HG03432 (cell line): ENCODE data around the gene RGR.
"Not testable (repeated sequence)": the region's sequence is repeated elsewhere in the genome, so short reads cannot be mapped to it uniquely, and the experiment has no call there.

ENCODE experiments used
- ATAC-seq: cut with Tn5 transposase; IDR thresholded peaks from one replicate; pipeline ENCODE4 v1.9.1; 2021; ENCODE audit warnings: mild to moderate bottlenecking, moderate library complexity; ENCODE audit not compliant: unreplicated experiment

The RGR gene

DNA sequence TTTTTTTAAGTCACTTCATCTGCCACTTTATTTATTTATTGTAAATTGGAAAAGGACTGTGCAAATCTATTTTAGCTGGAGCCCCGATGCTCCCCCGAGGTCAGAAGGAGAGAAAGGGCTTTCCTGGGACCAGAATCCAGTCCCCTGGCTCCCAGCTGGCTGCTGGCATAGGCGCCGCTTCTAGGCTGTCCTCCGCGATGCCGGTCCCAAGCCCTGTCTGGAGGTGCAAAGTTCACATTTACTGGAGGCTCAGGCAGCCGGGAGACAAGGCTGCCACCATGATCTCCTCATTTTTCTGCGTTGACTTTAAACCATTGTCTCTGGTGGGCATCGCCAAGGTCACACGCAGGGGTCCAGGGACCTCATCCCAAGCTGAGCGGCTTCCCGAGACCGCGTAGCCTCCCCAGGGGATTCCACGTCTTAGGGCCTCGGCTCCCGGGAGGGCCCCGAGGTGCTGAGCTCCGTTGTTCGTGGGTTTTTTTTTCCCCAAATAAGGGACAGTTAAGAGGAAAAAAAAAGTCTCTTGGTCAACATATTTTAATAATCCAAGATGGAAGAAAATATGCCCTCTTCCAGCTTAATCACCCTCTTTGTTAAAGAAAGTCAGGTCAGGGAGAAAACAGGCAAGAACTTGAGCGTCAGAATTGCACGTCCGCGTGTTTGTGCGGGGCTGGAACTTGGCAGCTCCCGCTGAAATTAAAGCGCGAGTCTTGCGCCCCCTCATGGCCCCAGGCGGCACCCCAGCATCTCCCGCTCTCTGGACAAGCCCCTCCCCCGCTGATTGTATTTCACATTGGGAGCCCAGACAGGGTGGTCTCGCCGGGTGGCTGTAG is 11.9 kb downstream of the RGR start:
- peak; percentile 79 for ATAC-seq

DNA sequence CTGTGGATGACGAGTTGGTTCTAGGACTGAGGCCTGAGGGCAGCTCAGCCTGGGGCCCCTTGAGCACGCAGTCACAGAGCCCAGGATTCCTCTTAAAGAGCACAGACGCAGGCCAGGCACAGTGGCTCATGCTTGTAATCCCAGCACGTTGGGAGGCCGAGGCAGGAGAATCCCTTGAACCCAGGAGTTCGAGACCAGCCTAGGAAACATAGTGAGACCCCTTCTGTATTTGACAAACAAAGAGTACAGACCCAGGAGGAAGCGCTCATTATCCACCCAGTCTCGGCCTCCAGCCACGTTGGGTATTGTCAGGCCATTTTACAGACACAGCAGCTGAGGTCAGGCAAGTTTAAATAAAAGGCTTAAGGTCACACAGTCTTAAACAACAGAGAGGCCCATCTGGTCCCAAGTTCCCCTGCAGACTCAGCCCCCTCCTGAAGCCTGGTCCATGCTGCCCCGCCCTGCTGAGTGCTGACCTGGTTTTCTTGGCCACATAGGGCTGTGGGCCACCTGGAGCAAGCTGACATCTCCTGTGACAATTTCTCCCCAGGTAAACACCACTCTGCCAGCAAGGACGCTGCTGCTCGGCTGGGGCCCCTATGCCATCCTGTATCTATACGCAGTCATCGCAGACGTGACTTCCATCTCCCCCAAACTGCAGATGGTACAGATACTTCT is 12.6 kb downstream of the RGR start:
- ATAC-seq = no peak

DNA sequence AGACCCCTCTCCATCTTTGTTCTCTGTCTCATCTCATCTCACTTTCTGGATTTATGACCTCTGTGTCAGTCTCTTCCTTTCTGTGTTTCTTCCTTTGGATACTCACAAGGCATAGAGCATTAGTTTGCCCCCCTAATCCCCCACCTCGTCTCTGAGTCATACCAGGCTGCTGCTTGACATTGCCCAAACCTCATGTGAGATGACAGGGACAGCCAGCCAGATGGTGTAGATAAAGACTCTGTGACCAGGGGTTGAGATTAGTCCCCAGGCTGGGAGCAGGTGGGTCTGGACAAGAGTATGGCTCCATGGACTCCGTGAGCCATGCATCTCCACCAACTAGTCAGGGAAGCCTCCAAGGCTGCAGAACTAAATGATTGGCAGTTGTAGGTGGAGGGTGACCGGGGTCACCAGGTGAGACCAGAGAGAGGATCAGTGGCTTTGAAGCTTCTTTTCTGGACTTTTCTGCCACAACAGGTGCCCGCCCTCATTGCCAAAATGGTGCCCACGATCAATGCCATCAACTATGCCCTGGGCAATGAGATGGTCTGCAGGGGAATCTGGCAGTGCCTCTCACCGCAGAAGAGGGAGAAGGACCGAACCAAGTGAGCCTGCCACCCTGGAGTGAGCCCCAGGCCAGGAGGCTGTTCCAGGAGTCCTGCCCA is 13.3 kb downstream of the RGR start:
- no peak for ATAC-seq

DNA sequence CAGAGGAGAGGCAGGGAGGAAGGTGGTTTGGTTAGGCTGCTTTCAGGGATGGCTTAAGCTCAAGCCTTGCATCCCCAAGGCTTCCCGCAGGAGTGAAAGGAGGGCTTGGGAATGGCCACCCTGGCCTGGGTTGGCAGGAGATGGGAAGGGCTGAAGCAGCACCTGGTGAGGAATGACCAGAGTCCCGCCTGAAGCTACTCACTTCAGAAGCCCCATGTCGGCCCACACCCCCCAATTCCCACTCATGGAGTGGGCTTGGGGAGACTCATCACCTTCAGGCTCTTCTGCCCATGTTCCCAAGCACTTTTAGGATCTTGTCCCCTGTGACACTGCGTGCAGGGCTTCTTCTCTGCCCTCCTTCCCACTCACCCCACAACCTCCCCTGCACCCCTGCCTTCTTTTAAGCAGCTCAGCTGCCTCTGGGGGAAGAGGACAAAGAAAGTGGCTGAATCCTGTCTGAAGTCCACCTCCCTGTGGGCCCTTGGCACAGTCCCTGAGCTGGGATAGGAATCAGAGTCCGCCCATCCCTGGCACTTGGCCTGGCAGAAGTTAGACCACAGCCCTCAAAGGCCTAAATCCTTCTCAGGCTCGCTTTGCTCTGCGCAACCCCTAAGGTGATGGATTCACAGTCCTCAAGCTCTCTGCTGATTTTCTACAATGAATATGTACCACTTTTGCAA is 16.5 kb downstream of the RGR start:
- ATAC-seq = no peak

DNA sequence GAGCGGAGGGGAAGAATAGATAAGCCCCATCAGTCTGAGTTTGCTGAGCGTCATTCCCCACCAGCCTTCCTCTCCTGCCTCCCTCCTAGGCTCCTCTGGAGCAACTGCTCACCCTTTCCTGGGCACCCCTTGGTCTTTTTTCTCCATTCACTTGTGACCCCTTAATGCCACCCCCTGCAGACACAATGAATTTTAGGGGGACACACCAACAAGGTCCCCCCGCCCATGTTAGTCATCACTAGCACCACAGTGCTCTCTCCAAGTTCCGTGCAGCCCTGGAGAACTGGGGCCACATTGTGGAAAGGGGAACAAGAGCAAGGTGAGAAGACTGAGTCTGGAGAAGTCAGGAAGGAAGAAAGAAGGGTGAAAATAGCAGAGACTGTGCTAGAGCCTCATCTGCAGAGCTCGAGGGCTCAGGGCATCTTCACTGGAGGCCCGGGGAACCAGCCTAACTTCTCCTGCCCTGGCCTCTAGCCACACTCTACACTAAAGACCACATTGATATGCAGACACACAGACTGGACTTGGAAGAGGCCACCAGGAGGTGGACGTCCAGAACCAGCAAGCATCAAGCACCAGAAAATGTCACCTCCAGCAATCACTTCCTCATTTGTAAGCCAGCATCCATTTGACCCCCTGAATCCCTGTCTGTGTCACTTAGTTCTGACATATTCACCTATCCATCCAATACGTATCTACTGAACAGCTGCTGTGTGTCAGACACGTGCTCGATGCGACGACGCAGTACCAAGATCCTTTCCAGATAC is 17.5 kb downstream of the RGR start:
- no peak for ATAC-seq

DNA sequence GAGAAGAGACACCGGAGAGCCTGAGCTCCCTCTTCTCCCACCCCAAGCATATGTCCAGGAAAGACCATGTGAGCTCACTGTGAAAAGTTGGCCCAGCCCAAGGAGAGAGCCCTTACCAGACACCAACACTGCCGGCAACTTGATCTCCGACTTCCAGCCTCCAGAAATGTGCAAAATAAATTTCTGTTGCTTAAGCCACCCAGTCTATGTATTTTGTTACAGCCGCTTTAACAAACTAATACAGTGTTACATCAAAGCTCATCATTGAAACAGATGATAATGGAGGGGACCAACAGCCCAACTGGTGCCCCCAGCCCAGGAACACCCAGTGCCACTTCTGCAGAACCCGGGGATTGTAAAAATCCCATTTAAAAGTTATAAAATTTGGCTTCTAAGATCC is 18.9 kb downstream of the RGR start:
- no peak for ATAC-seq

DNA sequence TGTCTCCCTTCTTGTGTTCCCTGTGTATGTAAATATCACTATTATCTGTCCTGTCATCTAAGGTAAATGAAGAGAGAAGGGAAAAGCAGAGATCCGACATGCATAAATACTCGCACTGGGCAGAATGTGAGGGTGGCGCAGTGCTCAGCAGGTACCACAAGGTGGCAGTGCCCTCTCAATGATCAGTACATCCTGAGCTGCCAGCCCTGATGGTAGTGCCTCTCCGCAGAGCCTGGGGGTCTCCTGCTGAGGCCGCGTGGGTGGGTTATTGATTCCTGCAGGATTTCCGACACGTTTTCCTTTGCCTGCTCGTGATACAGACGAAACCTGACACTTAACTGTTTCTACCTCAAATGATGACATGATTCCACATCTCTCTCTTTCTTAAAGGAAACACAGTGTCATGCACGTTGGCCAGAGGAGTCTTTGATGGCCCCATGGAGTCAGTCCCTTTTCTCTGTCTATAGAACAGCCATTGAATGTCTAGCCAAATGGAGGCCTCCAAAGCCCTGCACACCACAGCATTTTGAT is 19.8 kb downstream of the RGR start:
- ATAC-seq = peak; percentile 88

DNA sequence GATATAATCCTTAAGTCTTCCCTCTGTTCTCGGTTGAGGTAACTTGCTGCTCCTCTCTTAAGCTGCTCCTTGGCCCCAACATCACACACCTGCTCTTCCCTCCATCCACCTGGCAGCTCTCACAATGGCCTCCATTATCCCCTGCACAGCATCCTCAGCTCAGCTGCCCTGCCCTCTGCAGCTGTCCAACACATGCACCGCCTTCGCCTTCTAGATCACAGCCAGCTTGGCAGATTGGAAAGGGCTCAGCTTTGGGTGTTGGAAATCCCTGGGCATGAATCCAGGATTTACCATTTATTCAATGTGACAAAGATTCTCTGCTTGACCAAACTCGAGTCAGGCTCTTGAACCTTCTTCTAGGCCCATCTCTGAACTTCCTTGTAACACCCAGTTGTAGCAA is 20.6 kb downstream of the RGR start:
- ATAC-seq = no peak

DNA sequence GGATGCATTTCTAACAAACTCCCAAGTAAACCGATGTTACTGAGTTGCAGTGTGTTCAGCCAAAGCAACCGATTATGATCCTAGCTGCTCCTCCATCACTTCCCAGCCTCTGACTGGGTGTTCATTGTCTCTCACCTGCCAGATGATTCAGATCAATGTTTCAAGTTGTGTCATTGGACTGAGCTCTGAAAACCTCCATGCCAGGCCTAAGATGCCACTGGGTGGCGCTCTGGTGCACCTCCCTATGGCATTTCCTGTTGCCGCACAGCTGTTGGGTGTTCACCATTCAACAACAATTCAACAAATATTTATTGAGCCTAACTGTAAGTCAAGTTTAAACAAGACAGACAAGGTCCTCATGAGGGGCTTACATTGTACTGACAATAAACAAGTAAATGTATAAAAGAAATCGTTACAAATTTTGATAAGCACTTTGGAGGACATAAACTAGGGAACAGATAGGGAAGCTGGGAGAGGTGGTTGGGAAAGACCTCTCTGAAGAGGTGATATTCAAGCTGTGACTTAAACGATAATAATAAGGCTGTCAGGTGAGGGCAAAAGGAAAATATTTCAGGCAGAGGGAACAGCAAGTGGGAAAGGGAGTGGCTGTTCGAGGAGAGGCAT is 22.8 kb downstream of the RGR start:
- ATAC-seq = peak; percentile 79

DNA sequence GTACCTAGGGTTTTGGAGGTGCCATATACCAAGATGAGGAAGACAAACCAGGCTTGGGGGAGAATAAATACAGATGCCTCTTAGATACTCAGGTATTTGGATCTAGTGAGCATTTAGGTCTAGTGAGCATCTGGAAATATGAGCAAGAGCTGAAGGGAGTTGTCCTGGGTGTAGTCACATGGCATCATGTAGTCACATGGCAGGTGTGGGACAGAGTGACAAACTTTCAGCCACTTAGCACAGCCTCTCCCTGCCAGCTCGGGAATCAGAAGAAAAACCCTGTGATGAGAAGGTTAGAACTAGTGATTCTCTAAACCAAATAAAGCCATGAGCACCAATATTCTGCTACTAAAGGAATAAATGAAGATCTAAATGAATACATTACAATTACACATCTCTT is 24.3 kb downstream of the RGR start:
- no peak for ATAC-seq

DNA sequence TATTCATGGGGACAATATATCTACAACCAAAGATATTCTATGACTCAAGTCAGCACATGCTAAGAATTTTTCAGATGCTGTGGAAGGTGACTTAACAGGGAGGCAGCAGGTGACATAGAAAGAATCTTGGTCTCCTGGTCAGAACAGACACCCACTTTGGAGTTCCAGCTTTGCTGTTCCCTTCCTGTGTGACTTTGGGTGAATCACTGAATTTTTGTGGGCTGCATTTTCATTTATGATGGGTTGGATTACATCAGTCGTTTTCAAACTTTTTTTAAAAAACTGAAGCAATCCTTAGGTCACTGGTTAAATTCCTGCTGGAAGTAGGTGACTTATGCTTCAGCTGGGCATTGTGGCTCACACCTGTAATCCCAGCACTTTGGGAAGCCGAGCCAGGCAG is 24.9 kb downstream of the RGR start:
- no peak for ATAC-seq

DNA sequence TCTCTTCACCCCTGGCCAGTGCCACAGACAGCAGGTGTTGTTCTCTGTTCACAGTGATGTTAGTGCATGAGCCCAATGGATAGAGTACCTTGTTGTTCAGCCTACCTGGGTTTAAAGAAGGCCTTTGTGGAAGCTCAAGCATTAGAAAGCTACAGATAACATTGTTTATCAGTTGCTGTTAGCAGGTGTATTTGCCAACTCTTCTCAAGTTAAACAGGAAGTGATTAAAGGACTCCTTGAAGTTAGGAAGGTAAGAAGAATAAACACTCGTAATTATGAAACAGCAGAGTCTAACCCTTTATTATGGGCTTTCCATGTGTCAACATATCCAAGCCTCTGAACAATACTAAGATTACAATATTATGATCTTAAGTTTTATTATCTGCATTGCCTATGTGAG is 25.9 kb downstream of the RGR start:
- no peak for ATAC-seq

DNA sequence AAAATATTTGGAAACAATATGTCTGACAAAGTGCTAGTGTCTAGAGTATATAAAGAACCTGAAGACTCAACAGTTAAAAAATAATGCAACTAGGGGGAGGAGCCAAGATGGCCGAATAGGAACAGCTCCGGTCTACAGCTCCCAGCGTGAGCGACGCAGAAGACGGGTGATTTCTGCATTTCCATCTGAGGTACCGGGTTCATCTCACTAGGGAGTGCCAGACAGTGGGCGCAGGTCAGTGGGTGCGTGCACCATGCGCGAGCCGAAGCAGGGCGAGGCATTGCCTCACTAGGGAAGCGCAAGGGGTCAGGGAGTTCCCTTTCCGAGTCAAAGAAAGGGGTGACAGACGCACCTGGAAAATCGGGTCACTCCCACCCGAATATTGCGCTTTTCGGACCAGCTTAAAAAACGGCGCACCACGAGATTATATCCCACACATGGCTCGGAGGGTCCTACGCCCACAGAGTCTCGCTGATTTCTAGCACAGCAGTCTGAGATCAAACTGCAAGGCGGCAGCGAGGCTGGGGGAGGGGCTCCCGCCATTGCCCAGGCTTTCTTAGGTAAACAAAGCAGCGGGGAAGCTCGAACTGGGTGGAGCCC is 35.1 kb downstream of the RGR start:
- not testable (repeated sequence) for ATAC-seq

DNA sequence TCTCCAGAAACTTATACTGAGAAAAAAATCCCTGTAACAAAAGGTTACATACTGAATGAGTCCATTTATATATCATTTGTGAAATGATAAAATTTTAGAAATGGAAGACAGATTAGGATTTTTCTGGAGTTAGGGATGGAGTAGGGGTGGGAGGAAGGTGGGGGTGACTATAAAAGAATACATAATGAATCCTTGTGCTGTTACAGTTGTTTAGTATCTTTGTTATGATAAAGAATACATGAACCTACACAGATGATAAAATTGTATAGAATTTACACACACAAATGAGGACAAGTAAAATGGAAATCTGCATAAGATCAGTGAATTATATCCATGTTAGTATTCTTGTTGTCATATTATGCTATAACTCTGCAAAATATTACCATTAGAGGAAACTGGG is 41.8 kb downstream of the RGR start:
- no peak for ATAC-seq

DNA sequence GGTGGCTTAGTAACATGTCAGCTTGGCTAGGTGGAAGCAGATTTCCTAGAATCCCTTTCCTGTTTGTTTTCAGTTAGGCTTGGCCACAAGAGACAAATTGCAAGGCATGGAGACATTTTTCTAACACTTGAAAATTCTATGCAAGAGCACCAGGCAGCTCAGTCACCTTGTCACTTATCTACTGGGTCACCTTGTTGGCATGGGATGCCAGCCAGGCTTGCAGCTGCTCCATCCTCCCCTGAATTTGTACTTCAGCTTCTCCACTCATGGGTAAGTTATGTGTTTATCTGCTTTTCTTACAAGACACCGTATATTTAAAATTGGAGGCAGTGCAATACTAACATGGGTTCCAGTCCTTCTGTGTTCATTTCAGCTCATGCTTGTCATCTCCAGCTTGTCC is 43.3 kb downstream of the RGR start:
- ATAC-seq = no peak

DNA sequence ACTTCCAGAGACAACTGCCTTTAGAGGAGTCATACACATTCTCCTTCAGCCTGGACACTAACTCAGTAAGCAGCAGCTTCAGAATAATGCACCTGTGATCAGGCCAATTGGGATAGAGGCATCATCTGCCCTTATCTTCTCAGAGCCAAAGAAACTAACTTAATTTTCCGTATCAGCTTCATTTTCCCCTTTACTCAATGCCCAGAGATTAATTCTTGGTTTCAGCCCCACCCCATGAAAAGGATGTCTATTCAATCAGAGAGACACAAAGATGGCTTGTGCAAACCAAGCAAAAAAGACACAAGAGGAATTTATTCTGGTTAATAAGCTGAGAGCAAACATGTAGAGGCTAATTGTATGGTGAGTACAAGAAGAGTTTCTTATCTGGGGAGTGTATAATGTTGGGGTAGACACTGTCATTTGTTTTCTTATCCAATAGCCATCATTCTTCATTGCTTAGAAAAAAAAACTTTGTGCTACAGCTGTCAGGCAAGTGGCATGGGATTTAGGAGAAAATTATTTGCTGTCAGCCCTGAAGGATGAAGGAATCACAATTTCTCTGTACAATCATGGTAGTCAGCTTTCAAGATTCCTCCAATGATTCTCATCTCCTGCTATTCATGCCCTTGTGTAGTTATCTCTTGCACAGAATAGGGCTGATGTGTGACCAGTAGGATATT is 44.8 kb downstream of the RGR start:
- ATAC-seq = no peak

DNA sequence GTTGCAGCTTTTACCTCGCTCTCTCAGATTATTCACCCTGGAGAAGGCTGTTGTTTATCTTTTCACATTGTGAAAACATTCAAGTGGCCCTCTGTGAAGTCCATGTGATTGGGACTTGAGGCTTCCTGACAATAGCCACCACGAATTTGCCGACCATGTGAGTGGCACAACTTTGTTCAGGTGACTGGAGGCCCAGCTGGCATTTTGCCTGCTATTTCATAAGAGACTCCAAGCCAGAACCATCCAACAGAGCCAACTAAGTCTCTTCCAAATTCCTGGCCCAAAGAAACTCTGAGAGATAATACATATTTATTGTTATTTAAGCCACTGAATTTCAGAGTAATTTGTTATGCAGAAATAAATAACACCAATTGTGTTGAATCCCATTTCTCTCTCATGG is 45.4 kb downstream of the RGR start:
- no peak for ATAC-seq

DNA sequence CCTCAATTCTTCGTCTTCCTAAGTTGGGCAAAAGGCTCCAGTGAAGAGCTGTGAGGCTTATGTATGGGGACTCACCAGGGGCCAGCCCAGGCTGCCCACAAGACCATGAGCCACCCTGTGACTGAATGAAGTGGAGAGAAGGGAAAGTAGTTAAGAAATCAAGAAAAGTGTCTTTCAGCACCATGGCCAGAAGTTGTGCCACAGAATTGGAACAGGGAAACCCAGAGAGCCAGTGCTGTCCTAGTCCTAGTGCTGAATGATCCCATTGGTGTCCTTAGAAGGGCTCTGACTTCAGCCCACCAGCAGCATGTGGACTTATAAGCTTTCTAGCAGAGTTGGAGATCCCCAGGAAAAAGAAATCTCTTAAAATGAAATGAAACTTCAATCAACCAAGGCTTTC is 46.5 kb downstream of the RGR start:
- ATAC-seq = no peak

DNA sequence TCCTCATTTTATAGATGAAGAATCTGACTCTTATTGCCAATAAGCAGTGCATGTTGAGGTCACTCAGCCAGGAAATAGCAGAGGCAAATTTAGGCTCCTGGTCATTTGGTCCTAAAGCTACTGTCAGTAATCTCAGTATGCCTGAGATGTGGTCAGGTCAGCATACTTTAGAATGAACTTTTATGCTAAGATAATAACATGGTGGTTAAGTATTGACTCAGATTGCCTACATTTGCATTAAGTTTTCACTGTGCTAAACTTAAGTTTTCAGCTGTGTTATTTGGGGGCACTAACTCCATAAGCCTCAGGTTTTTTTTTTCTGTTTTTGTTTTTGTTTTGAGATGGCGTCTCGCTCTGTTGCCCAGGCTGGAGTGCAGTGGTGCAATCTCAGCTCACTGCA is 47.6 kb downstream of the RGR start:
- peak; percentile 66 for ATAC-seq
